ENCODE measurements around the gene FLACC1.
"Not testable (repeated sequence)": the region's sequence is repeated elsewhere in the genome, so short reads cannot be mapped to it uniquely, and the experiment has no call there.

Gene FLACC1

GRCh38 chr2:201348758-201349157 lies 8.4 kb downstream of the FLACC1 start:
- no peak for DNase-seq

GRCh38 chr2:201347138-201347537 lies 10.0 kb downstream of the FLACC1 start:
- DNase-seq: no peak

- DNase-seq: no peak
These were observed 11.4 kb downstream of the FLACC1 start for GRCh38 chr2:201345625-201346213.

- no peak for DNase-seq
These were observed 12.3 kb downstream of the FLACC1 start for GRCh38 chr2:201344663-201345366.

- DNase-seq: peak in 1 of 3 experiments; percentile 16
These were observed 13.6 kb downstream of the FLACC1 start for GRCh38 chr2:201343559-201343958.

- DNase-seq: no peak
These were observed 14.2 kb downstream of the FLACC1 start for GRCh38 chr2:201342923-201343322.

GRCh38 chr2:201329409-201329808 lies 27.7 kb downstream of the FLACC1 start:
- no peak for DNase-seq

GRCh38 chr2:201327678-201328077 lies 29.5 kb downstream of the FLACC1 start:
- no peak for DNase-seq

GRCh38 chr2:201322772-201323171 lies 34.4 kb downstream of the FLACC1 start:
- no peak for DNase-seq

- no peak for DNase-seq
These were observed 36.4 kb downstream of the FLACC1 start for GRCh38 chr2:201320701-201321100.

GRCh38 chr2:201320257-201320656 lies 36.9 kb downstream of the FLACC1 start:
- DNase-seq: no peak

- no peak for DNase-seq
These were observed 37.6 kb downstream of the FLACC1 start for GRCh38 chr2:201319511-201319910.

GRCh38 chr2:201313362-201313761 lies 43.8 kb downstream of the FLACC1 start:
- peak in 1 of 3 experiments; percentile 26 for DNase-seq

- DNase-seq: no peak
These were observed 48.2 kb downstream of the FLACC1 start for GRCh38 chr2:201308914-201309313.

GRCh38 chr2:201307876-201308275 lies 49.3 kb downstream of the FLACC1 start:
- DNase-seq: no peak

- not testable (repeated sequence) for DNase-seq
These were observed 57.2 kb downstream of the FLACC1 start for GRCh38 chr2:201299929-201300328.

- DNase-seq: no peak
These were observed 58.6 kb downstream of the FLACC1 start for GRCh38 chr2:201298462-201299052.

GRCh38 chr2:201290457-201291148 lies 66.5 kb downstream of the FLACC1 start:
- not testable (repeated sequence) for DNase-seq

GRCh38 chr2:201285499-201285898 lies 71.6 kb downstream of the FLACC1 start:
- no peak for DNase-seq

- DNase-seq: no peak
These were observed 76.7 kb downstream of the FLACC1 start for GRCh38 chr2:201280191-201281040.

GRCh38 chr2:201279079-201279478 lies 78.1 kb downstream of the FLACC1 start:
- no peak for DNase-seq

GRCh38 chr2:201276511-201276910 lies 80.6 kb downstream of the FLACC1 start:
- no peak for DNase-seq

GRCh38 chr2:201275990-201276389 lies 81.2 kb downstream of the FLACC1 start:
- DNase-seq: no peak
